Stomach (tissue), 9 donors: Measurements from ENCODE around the gene EEFSEC. TPM values are rescaled to one million over a fixed set of nuclear protein-coding genes. Genes with fewer than 3 reads are reported as not detected.

Experiments used
- DNase-seq, 2 donors: peaks; one replicate each; pipeline versions ENCODE4 v3.0.0 to v3.0.0-alpha.2; 2013 to 2019
- H3K27ac ChIP-seq, 5 donors: fragments of 200-600 bp in 4 of 5; sonication (generic) in 4 of 5; one replicate each; pipeline ENCODE4 v1.5.1; 2013 to 2019; ENCODE audit warnings: mild to moderate bottlenecking in 1 of 5, moderate library complexity in 1 of 5
- H3K27me3 ChIP-seq, 3 donors: fragments of 200-600 bp; sonication (generic); one replicate each; pipeline ENCODE4 v1.5.1; 2017 to 2019; ENCODE audit warnings: mixed run types in 1 of 3
- H3K36me3 ChIP-seq, 4 donors: fragments of 200-600 bp; sonication (generic); 1 replicate in 3 of 4; 2 replicates in 1 of 4; pipeline ENCODE4 v1.5.1; 2016 to 2019
- H3K4me1 ChIP-seq, 4 donors: fragments of 200-600 bp; sonication (generic); one replicate each; pipeline ENCODE4 v1.5.1; 2016 to 2019
- H3K4me3 ChIP-seq, 4 donors: fragments of 200-600 bp; sonication (generic) in 3 of 4; one replicate each; pipeline ENCODE4 v1.5.1; 2016 to 2019; ENCODE audit warnings: mild to moderate bottlenecking in 1 of 4
- H3K9me3 ChIP-seq, 4 donors: fragments of 200-600 bp; sonication (generic); one replicate each; pipeline ENCODE4 v1.5.1; 2016 to 2019
- EP300 ChIP-seq: sonication (generic); formaldehyde crosslinking; IDR thresholded peaks from one replicate; pipeline ENCODE4 v1.6.1; 2017; ENCODE audit warnings: antibody characterized with exemption
- POLR2A ChIP-seq, 4 donors: fragments of 450-650 bp; IDR thresholded peaks; one replicate each; pipeline ENCODE4 v1.6.1; 2016; ENCODE audit warnings: antibody characterized with exemption in 4 of 4, control low read depth in 2 of 4, mild to moderate bottlenecking in 1 of 4, moderate library complexity in 1 of 4
- POLR2AphosphoS5 ChIP-seq, 3 donors: sonication (generic); formaldehyde crosslinking; IDR thresholded peaks; one replicate each; pipeline ENCODE4 v1.6.1; 2016; ENCODE audit warnings: antibody characterized with exemption in 3 of 3
- WGBS, 5 donors: extraction: QIAGEN DNeasy Blood & Tissue Kit in 3 of 5; methylation state at CpG; one replicate each; pipeline versions ENCODE4 v1.1.5 to v1.1.7; 2013 to 2018; 5-methylcytosine and 5-hydroxymethylcytosine counted together
- intact Hi-C: fragments of 100-400 bp; cut with DNase I; formaldehyde crosslinking; loops from one replicate; pipeline ENCODE4 v1.15.1; 2023; ENCODE audit warnings: low total_unique reads
- polyA plus RNA-seq, 3 donors: library from polyadenylated mRNA; stranded (reverse); fragments of 200-250 nt; gene quantifications; one replicate each; pipeline ENCODE4 v1.2.3, GENCODE V29; 2013
- total RNA-seq, 5 donors: library from RNA; depleted of rRNA; stranded (reverse); fragments of >200 nt; gene quantifications; one replicate each; pipeline versions ENCODE4 v1.1.0 to v1.2.3, GENCODE V29; 2014 to 2016
- TF ChIP-seq, protein P1 (sequence below), 7 experiments: fragments of 450-650 bp in 4 of 7; fragments of 200-600 bp in 3 of 7; sonication (generic) in 3 of 7; IDR thresholded peaks; one replicate each; pipeline ENCODE4 v1.5.1; 2016 to 2019; ENCODE audit warnings: antibody characterized with exemption in 7 of 7, control low read depth in 2 of 7, mild to moderate bottlenecking in 1 of 7
- donor health status: healthy with polysubstance abuse.
- donor health status: Bipolar disorder and iron deficiency.
- donor health status: healthy.

The EEFSEC gene
- total and polyA plus RNA-seq, 8 donors = 5.0 to 39.1 (median 13.2) TPM

DNA sequence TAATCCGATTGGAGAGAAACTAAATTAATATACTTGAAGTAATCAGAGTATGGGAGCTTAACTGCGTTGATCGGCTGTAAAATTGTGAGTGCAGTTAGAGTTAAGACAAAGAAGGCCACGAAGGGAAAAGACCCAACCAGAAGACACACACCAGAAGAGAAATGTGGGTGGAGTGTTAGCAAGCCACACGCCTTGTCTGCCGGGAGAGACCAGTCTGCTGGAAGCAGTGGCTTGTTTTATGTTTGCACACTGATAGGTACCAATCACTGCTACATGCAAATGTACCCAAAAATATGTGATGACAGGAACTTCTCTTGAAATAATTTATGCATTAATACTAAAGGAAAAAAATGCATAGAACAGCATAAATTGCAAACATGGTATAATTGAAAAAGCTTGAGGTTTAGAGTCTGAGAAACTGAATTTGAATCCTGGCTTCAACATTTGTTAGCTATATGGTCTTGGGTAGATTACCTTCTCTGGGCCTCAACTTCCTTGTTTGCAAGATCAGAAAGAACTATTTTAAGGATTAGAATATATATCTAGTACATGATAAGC, 23.1 kb downstream of the EEFSEC start:
- Histone ChIP-seq H3K4me1 (peaks cover 0 to 45% (median 18%) of the 10 kb centered on the region in 4 donors), H3K27ac (no peak overlapping the region), H3K4me3 (no peak overlapping the region), H3K9me3 (no peaks in the 10 kb centered on the region), H3K27me3 (no peaks in the 10 kb centered on the region), H3K36me3 (no peaks in the 10 kb centered on the region)
- 53 to 74% (median 60%) methylated on average over 6 of the region's 6 CpGs for WGBS, 5 donors
- TF ChIP-seq POLR2A (IDR thresholded peaks at IDR 0.05) = no peak
- no peak for TF ChIP-seq POLR2AphosphoS5 (IDR thresholded peaks at IDR 0.05)
- TF ChIP-seq, protein P1, sequence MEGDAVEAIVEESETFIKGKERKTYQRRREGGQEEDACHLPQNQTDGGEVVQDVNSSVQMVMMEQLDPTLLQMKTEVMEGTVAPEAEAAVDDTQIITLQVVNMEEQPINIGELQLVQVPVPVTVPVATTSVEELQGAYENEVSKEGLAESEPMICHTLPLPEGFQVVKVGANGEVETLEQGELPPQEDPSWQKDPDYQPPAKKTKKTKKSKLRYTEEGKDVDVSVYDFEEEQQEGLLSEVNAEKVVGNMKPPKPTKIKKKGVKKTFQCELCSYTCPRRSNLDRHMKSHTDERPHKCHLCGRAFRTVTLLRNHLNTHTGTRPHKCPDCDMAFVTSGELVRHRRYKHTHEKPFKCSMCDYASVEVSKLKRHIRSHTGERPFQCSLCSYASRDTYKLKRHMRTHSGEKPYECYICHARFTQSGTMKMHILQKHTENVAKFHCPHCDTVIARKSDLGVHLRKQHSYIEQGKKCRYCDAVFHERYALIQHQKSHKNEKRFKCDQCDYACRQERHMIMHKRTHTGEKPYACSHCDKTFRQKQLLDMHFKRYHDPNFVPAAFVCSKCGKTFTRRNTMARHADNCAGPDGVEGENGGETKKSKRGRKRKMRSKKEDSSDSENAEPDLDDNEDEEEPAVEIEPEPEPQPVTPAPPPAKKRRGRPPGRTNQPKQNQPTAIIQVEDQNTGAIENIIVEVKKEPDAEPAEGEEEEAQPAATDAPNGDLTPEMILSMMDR (IDR thresholded peaks at IDR 0.05) = no peak
- TF ChIP-seq EP300 = no peak
- DNase-seq = peak in 1 of 2 donors; percentile 36
- intact Hi-C loops = no loop called here

DNA sequence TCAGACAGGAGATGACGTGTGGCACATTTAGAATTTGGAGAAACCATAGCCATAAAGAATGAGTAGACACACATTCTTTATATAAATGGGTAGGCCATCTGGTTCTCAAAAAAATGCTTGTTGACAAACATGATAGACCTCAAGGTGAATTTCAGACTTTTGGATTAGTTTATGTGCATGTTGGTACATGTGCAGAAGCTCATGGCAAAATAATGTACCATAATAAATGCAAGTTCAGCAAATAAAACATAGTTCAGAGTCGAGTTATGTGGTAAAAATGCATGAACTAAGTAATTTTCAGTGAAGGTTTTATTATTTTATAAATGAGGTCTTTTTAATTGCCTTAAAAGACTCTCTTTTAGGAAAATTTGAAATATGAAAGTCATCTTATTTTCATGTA, 24.6 kb downstream of the EEFSEC start:
- Histone ChIP-seq H3K4me1 (peaks cover 0 to 45% (median 18%) of the 10 kb centered on the region in 4 donors), H3K36me3 (no peaks in the 10 kb centered on the region), H3K27ac (no peak overlapping the region), H3K27me3 (no peaks in the 10 kb centered on the region), H3K9me3 (no peaks in the 10 kb centered on the region), H3K4me3 (no peak overlapping the region)
- no peak for DNase-seq
- WGBS, 5 donors = 81 to 93% (median 89%) methylated on average over 2 of the region's 2 CpGs
- intact Hi-C loops = no loop called here
- TF ChIP-seq, protein P1 (IDR thresholded peaks at IDR 0.05) = no peak
- TF ChIP-seq POLR2AphosphoS5 (IDR thresholded peaks at IDR 0.05) (no peak), POLR2A (IDR thresholded peaks at IDR 0.05) (no peak), EP300 (no peak)

DNA sequence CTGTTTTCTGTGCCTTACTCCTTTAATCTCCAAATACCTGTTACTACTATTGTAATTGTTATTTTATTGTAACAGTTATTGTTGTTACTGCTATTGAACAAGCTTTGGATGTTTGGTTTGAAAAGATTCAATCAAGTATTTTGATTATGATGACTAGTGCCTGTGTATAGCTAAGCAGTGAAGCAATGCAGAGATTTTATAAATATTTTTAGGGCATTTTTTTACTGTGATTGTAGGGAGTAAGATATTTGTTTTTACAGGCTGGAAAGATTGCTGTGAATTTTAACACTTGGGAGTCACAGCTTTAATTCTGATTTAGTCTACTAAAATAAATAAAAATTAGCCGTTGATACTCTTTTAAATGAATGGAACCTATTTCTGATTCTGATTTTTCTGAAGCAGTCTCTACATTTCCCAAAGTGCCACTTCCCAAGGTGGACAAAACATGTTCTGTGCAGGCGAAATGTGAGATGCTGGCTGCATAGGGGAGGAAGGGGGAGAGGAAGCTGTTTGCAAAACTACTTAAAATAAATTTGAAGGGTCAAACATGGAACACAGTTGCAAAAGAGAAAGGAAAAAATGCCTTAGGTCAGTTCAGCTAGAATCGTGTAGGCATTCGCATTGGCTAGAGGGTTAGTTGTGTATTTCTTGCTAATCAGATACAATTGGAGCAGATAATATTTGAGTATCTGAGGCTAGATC, 25.7 kb downstream of the EEFSEC start:
- H3K27ac ChIP-seq = no peak overlapping the region
- 51 to 73% (median 60%) methylated on average over 4 of the region's 4 CpGs for WGBS, 5 donors
- no peak for DNase-seq
- TF ChIP-seq, protein P1 (IDR thresholded peaks at IDR 0.05) = no peak
- TF ChIP-seq POLR2A (IDR thresholded peaks at IDR 0.05) (no peak), POLR2AphosphoS5 (IDR thresholded peaks at IDR 0.05) (no peak), EP300 (no peak)
- no peak overlapping the region for H3K4me3 ChIP-seq
- H3K27me3 ChIP-seq = no peaks in the 10 kb centered on the region
- intact Hi-C loops = no loop called here
- H3K4me1 ChIP-seq = peaks cover 0 to 40% (median 17%) of the 10 kb centered on the region in 4 donors
- no peaks in the 10 kb centered on the region for H3K9me3 ChIP-seq
- H3K36me3 ChIP-seq = no peaks in the 10 kb centered on the region

DNA sequence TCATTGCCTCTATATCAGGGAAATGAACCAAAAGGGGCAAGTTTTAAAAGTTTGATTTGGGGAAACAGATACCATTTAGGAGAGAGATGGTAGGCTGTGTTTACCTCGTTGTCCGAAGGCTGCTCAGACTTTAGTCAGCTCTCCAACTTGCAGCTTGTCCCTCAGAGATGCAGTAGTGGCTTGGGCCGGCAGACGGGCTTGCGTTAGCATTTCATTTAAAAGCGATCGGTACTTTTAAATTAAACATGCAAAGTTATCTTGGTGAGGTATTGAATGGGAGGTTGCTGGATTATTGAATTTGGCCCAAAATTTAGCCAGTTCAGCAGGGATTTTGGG, 26.2 kb downstream of the EEFSEC start:
- WGBS, 5 donors = 69 to 85% (median 78%) methylated on average over 7 of the region's 7 CpGs
- H3K36me3 ChIP-seq = no peaks in the 10 kb centered on the region
- intact Hi-C loops = no loop called here
- no peaks in the 10 kb centered on the region for H3K9me3 ChIP-seq
- no peaks in the 10 kb centered on the region for H3K27me3 ChIP-seq
- DNase-seq = no peak
- H3K27ac ChIP-seq = no peak overlapping the region
- no peak overlapping the region for H3K4me3 ChIP-seq
- TF ChIP-seq, protein P1 (IDR thresholded peaks at IDR 0.05) = no peak
- no peak for TF ChIP-seq EP300
- no peak for TF ChIP-seq POLR2A (IDR thresholded peaks at IDR 0.05)
- no peak for TF ChIP-seq POLR2AphosphoS5 (IDR thresholded peaks at IDR 0.05)
- H3K4me1 ChIP-seq = peaks cover 0 to 35% (median 14%) of the 10 kb centered on the region in 4 donors
